ENCODE results near the gene FBXW11.

DNA sequence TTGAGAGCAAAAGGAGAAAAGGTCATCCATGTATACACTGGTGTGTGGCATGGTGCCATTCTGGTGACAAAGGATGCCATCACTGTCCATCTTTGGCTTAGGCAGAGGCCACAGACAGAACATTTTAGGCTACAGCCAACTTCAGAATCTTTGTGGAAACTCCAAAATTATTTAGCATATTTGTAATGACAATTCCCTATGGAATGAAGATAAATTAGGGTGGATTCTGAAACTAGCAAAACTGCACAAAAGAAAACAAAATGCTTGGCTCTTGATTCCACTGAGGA is 92.5 kb downstream of the FBXW11 start:
- TF ChIP-seq, protein P1, sequence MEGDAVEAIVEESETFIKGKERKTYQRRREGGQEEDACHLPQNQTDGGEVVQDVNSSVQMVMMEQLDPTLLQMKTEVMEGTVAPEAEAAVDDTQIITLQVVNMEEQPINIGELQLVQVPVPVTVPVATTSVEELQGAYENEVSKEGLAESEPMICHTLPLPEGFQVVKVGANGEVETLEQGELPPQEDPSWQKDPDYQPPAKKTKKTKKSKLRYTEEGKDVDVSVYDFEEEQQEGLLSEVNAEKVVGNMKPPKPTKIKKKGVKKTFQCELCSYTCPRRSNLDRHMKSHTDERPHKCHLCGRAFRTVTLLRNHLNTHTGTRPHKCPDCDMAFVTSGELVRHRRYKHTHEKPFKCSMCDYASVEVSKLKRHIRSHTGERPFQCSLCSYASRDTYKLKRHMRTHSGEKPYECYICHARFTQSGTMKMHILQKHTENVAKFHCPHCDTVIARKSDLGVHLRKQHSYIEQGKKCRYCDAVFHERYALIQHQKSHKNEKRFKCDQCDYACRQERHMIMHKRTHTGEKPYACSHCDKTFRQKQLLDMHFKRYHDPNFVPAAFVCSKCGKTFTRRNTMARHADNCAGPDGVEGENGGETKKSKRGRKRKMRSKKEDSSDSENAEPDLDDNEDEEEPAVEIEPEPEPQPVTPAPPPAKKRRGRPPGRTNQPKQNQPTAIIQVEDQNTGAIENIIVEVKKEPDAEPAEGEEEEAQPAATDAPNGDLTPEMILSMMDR (IDR thresholded peaks at IDR 0.05; ENCODE audit: insufficient read depth, low read depth, low read length), result no peak
- TF ChIP-seq EZH2 (IDR thresholded peaks at IDR 0.05; ENCODE audit: insufficient read depth, low read length), result no peak

Measured in astrocyte (in vitro differentiated cells and primary cell).